NT2/D1 (cell line): ENCODE data around the gene CTTNBP2.

Experiments used
- YY1 ChIP-seq: IDR thresholded peaks from 2 replicates; pipeline ENCODE4 v1.6.1; 2011; ENCODE audit not compliant: insufficient read length, insufficient read depth
- ZNF274 ChIP-seq: IDR thresholded peaks from 2 replicates; pipeline ENCODE4 v1.6.1; 2011; ENCODE audit warnings: mild to moderate bottlenecking, low read depth, low read length

DNA sequence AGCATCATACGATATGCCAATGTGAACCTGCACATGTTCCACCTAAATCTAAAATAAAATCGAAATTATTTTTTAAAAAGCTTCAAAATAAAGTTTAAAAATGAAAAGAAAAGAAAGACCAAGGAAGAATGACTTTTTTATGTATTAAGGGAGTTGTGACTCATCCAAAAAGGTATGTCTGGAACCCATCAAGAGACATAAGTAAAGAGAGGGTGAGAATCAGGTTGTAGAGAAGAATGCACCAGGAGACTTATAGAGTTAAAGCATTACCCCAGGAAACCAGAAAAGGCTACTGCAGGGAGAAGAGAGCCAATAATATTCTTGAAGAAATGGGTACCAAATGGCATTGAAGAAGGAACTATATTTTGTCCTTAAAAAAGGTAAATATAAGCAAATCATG is 69.8 kb downstream of the CTTNBP2 start:
- no peak for TF ChIP-seq ZNF274
- TF ChIP-seq YY1: no peak
